C1 segment of cervical spinal cord (tissue), 14 donors: ENCODE measurements around the gene C10orf90.

ENCODE experiments used
- DNase-seq, 14 donors: peaks; one replicate each; lab custom pipeline; 2025; lab: John Stamatoyannopoulos, UW

The C10orf90 gene

GRCh38 chr10:126504063-126504760 is 166.3 kb downstream of the C10orf90 start:
- peak in 7 of 14 donors; percentile 9 to 50 (median 22) for DNase-seq

GRCh38 chr10:126503392-126504062 is 167.0 kb downstream of the C10orf90 start:
- DNase-seq = no peak

- no peak for DNase-seq
Measured at GRCh38 chr10:126502441-126502840, 168.1 kb downstream of the C10orf90 start.

GRCh38 chr10:126501828-126502227 is 168.7 kb downstream of the C10orf90 start:
- DNase-seq = no peak

GRCh38 chr10:126500866-126501265 is 169.6 kb downstream of the C10orf90 start:
- DNase-seq = no peak

GRCh38 chr10:126500185-126500584 is 170.3 kb downstream of the C10orf90 start:
- no peak for DNase-seq

- DNase-seq = no peak
Measured at GRCh38 chr10:126499744-126500143, 170.7 kb downstream of the C10orf90 start.

GRCh38 chr10:126497672-126498071 is 172.8 kb downstream of the C10orf90 start:
- no peak for DNase-seq

GRCh38 chr10:126496771-126497545 is 173.5 kb downstream of the C10orf90 start:
- DNase-seq = no peak

- no peak for DNase-seq
Measured at GRCh38 chr10:126491476-126491875, 179.0 kb downstream of the C10orf90 start.

GRCh38 chr10:126481181-126481580 is 189.3 kb downstream of the C10orf90 start:
- DNase-seq = no peak

GRCh38 chr10:126480648-126481047 is 189.8 kb downstream of the C10orf90 start:
- DNase-seq = no peak

- DNase-seq = no peak
Measured at GRCh38 chr10:126479280-126479895, 191.1 kb downstream of the C10orf90 start.

- no peak for DNase-seq
Measured at GRCh38 chr10:126478546-126478945, 191.9 kb downstream of the C10orf90 start.

- DNase-seq = no peak
Measured at GRCh38 chr10:126476246-126476645, 194.2 kb downstream of the C10orf90 start.

- DNase-seq = no peak
Measured at GRCh38 chr10:126475074-126475691, 195.3 kb downstream of the C10orf90 start.

- DNase-seq = no peak
Measured at GRCh38 chr10:126474031-126474430, 196.5 kb downstream of the C10orf90 start.

- no peak for DNase-seq
Measured at GRCh38 chr10:126470991-126471390, 199.5 kb downstream of the C10orf90 start.

GRCh38 chr10:126469692-126470091 is 200.8 kb downstream of the C10orf90 start:
- no peak for DNase-seq

GRCh38 chr10:126468876-126469643 is 201.4 kb downstream of the C10orf90 start:
- DNase-seq = no peak

GRCh38 chr10:126468467-126468866 is 202.0 kb downstream of the C10orf90 start:
- no peak for DNase-seq
